Stimulated activated CD4-positive, alpha-beta T cell treated with anti-CD3 and anti-CD28 coated beads, Interleukin-1b, Interleukin-23, amount 100 ng/mL, for 24 hours (primary cell): ENCODE results near the gene CPNE5.

ENCODE experiments used
- DNase-seq, 4 experiments: peaks; one replicate each; pipeline ENCODE4 v3.0.0-alpha.2; 2020; ENCODE audit warnings: low read depth in 4 of 4, low spot score in 1 of 4

Gene CPNE5

DNA sequence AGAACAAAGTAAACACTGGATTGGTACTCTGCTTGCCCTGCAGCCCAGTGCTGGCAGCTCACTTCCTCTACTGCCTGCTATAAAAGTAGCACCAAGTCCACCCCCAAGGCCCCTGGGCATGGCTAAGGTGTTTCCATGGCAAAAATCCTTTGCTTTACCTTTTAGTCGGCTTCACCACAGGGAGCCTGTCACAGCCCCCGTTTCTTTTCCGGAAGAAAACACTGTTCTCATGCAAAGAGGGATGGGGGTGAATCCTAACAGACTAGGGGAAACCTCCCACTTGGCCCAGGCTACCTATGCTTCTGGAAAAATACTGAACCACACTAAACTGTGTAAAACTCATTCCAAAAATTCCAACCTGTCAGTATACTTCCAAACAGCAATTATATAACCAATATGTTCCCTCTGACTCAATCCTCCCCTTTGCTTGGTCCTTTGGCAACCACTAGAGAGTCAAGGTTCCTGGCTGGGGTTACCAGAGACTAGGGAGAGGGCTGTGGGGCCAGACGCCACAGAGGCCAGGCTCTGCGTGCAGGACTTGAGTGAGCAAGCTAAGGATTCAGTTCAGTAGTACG, 19.2 kb upstream of the CPNE5 start:
- DNase-seq, result no peak

DNA sequence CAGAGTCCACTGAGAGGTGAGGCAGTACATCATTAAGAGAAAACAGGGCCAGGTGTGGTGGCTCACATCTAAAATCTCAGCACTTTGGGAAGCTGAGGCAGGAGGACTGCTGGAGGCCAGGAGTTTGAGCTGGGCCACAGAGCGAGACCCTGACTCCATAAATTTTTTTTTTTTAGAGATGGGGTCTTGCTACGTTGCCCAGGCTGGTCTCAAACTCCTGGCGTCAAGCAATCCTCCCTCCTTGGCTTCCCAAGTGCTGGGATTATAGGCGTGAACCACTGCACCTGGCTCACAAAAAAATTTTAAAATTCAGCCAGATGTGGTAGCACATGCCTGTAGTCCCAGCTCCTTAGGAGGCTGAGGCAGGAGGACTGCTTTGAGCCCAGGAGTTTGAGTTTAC, 18.1 kb upstream of the CPNE5 start:
- no peak for DNase-seq

DNA sequence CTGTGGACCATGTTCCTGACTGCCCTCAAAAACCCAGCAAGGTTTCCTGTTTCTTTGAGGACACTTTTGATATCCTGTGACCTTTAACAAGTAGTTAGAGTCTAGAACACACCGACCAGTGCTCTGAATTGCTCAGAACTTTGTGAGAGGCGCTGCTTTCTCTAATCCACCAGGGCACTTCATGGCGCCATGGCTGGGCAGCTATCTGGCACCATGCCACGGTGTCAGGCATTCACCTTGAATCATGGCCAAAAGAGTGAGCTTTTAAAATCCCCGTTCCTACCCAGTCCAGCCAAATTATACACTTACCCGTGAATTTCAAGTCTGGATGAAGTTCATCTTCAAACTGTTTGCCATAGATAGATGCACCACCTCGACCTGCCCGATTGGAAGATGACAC, 17.0 kb upstream of the CPNE5 start:
- no peak for DNase-seq

DNA sequence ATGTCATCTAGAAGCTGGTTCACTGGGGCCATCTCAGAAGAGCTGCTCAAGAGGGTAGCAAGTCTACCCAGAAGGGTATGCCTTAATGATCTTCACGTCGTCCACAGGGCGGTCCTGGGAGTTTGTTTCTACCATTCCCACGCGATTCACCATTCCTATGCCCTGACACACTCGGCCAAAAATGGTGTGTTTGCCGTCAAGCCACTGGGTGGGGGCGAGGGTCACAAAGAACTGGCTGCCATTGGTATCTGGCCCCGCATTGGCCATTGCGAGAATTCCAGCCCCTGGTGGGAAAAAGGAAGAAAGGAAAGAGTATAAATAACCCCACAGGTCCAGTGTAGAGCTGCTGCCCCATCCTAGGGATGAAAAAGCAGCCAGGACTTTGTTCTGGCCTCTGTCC, 16.5 kb upstream of the CPNE5 start:
- DNase-seq, result no peak

DNA sequence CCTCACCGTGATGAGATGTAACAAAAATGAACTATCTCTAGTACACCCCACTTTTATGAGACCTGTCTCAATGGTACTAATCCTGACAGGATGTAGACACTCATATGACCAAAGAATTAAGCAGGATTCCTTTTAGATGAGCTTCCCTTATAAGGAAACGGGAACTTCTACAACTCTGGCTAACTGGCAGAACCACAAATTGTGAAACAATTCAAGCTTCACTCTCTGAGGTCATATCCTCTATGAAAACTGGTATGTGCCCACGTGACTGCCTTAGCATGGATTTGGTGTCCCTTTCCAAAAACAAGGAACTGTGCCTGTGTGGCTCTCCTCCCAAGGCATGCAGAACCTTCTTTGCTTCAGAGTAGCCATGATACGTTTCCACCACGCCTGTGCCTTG, 14.1 kb upstream of the CPNE5 start:
- DNase-seq, result no peak

DNA sequence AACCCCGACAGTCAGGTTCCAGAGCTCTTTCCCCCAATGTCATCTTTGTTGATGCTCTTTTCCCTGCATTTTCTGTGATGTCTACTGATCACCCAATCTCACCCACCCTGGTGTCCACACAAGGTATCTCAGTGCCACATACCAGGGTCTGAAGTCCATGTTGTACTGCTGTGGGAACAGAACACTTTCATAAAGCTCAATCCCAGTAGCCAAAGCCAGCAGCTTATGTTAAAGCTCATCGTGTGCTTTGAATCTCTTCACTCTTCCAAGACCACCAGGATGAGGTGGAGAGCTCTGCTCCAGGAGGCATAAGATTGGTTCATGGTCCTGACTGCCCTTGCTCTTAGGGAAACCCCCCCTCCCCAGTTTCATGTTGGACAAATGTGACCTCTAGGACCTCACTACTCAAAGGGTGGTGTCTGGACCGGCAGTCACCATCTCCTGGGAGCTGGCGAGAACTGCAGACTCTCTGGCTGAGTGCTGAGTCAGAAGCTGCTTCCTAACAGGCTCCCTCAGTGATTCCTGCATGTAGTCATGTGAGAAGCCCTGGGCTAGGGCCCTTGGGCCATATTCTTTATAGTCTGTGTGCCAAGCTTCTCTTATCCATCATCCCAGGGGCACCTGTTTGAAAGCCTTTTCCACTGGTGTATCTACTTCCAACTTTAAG, 13.4 kb upstream of the CPNE5 start:
- DNase-seq, result no peak

DNA sequence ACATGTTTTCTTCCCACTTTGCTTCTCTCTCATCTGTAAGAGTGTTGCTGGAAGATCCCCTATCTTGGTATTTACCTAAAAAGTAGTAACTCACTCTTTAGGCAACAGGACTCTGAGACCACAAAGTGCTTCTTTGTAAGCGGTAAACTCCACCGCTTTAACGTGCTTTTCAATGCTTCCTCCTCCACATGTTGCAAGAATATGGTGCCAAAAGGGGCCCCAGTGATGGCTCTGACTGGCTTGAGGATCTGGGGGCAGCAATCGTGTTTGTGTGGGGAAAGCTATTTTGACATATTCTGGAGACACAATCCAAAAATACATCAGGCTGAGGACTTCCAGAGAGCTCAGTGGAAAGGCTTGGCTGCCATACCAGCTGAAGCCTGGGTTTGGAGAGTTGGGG, 12.4 kb upstream of the CPNE5 start:
- DNase-seq, result no peak

DNA sequence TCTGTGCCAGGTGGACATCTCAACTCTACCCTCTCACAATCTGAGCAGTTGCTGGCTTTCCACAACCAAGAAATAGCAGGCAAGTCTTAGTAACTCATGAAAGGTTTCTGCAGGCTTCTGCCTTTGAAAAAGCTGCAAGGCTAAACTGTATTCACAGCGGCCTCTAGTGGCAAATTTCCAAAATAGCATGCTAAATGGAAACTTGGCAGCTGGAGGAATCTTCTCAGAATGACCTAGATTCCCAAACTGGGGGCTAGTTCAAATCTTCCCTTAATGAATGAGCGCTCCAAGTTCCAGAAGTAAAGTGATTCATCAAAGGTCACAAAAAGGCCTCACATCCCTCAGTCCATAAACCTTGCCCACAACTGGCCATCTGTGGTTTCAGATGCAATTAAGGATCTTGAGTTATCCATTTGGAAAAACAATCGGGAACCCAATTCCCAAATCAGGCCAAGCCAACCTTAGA, 11.9 kb upstream of the CPNE5 start:
- no peak for DNase-seq

DNA sequence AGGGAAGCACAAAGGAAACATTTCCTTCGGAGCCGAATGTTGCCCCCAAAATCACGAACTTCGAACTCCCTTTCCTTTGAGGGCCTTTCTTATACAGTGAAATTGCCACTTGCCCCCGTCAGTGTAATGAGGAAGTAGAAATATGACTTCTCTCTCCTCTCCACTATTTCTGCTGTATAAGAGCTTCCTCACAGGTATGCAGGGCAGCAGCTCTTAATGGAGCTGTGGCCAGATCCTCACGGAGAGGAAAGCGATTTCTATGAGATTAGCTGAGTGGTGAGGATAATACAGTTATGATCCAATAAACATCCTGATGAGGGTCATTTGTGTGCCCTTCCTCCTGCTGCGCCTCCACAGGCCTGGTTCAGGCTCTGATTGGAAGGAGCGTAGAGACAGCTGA, 10.8 kb upstream of the CPNE5 start:
- DNase-seq, result no peak

DNA sequence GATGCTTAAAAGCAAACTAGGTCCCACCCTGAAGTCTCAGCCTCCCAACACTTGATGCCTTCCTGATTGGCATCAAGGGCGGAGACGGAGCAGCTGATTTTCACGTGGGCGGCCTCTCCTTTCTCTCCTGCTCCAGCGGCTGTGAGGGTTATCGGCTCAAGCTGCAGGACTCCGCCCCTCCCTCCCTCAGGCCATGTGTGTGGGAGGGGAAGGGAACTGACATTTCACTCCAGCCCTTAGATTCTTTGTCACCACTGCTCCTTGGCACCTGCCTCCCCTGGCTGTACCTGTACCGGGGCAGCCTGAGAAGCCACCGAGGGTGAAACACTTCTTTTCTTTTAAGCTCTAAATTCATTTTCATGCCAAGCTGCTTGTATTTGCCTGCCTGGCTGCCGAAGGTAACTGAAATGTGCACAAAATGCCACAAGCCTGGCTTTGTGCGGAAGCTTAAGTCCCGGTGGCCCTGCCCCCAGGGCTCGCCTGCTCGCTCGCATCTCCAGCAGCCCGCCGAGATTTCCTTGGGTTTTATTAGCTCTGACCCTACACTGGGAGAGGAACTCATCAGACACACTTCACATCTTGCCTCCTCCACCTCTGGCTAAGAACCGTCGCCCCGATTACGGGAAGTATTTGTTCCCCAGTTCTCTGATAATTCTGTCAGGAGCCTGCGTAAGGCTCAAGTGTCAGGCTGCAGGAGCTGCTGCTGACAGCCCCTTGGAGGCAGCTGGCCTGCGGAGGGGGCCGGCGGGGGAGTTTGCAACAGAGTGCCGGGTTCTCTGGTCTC, 9.6 kb upstream of the CPNE5 start:
- DNase-seq, result no peak

DNA sequence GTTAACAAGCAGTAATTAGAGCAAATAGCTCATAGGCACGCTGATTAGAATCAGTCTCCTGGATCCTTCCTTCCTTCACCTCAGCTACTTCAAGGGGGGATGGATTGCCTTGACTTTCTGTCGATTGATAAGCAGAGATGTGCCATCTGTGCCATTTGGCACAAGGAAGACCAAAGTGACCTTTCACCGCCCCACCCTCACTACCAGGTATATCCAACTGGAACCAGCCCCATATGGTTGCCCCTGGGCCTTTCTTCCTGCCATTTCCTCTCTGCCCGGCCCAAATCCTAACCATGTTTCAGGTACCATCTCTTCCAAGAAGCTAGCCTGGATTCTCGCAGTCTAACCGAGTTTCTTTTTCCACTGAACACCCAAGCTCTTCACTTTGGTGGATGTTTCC, 8.7 kb upstream of the CPNE5 start:
- DNase-seq, result no peak

DNA sequence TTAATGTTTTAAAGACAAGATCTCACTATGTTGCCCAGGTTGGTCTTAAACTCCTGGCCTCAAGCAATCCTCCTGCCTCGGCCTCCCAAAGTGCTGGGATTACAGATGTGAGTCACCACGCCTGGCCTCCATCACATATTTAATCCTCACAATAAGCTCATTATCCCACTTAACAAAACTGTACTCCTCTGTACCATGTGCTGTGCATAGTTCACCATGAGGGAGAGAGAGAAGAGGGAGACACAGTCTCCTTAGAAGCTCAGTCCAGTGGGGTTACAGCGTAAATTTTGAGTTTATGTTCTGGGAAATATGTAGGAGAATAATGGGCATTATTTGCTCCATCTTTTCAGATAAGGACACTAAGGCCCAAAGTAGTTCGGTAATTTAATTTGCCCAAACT, 7.9 kb upstream of the CPNE5 start:
- DNase-seq, result no peak

DNA sequence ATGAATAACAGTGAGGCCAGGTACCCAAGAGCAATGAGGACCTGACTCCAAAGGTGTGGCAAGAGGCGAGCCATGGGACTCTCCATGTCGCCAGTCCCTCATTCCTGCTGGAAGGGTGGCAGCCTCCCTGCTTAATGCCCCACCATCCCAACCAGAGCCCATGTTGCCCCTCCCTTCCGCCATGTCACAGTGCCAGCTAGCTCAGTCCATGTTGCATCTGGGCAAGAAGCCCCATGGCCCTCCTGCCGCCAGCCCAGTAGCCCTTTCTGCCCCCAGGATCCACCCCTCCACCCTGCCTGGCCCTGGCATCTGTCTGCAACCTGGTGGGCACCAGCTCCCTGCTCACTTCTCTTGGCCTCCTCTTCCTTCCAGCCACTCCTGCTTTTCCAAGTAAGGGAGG, 6.0 kb upstream of the CPNE5 start:
- DNase-seq, result no peak

DNA sequence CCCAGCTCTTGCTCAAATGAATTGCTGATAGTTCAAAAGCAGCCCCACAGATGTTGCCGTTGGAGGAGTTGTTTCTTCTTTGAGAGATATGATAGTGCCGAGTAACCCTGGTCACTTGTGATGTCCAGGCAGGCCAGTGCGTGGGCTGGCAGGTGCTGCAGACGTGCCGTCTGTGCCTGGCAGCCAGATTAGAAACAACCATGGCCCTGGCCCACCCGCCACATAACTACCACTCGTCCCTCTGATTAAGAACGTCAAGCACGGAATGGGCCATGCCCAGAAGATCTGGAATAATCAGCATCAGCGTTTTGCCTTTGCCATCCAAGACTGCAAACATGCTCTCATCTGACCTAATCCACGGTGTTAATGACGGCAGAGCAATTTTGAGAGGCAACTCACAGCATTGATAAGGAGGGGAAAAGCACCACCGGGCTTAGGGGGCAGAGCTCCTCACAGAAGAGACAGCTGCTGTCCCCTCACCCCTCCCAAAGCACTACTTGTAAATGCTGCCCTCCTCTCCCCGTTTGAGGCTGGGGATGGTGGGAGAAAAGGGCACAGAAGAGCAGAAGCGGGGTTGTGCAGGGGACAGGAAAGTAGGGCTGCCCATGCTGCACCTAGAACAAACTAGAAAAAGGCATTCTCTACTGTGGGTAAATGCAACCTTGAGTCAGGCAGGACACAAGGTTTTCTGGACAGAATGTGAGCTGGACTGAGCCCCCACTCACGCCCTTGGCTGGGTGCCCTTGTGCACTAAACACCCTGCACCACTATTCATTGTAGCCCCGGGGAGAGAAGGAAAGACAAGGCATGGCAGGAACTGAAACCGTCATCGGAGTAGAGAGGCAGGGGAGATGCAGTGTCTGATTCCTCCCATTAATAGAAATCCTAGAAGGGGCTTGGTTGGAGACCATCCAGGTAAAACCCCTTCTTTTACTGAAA, 5.3 kb upstream of the CPNE5 start:
- DNase-seq, result no peak

DNA sequence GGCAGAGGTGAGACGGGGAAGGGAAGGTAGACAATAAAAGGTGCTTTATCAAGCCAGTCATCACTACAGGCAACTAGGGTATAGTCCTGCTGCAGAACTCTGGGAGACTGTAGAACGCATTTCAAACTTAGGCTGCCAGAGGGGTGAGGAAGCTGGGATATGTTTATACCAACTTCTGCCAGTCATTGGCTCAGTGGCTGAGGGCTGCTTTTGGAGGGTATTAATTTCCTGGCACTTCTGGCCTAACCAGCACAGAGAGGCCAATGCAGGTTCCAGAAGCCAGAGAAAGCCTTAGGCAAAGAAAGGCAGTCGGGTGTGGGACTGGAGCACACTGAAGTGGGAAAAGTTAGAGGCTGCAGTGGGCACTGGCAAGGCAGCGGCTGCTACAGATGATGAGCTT, 3.9 kb upstream of the CPNE5 start:
- DNase-seq, result no peak

DNA sequence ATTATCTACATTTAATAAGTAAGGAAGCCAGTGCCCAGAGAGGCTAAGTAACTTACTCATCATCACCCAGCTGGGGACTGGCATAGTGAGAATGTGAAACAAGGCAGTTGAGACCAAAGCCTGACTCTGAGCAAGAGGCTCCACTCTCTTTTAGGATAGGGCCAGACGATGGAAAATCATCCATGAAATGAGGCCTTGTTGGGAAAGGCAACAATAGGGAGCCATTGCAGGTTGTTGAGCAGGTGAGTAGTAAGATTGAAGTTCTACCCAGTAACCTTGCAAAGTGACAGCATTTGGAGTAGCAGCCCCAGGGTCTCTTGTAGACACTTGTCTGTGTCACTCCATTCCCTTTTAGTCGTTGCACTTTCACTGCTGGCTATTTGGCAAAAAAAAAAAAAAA, 2.5 kb upstream of the CPNE5 start:
- DNase-seq, result no peak

DNA sequence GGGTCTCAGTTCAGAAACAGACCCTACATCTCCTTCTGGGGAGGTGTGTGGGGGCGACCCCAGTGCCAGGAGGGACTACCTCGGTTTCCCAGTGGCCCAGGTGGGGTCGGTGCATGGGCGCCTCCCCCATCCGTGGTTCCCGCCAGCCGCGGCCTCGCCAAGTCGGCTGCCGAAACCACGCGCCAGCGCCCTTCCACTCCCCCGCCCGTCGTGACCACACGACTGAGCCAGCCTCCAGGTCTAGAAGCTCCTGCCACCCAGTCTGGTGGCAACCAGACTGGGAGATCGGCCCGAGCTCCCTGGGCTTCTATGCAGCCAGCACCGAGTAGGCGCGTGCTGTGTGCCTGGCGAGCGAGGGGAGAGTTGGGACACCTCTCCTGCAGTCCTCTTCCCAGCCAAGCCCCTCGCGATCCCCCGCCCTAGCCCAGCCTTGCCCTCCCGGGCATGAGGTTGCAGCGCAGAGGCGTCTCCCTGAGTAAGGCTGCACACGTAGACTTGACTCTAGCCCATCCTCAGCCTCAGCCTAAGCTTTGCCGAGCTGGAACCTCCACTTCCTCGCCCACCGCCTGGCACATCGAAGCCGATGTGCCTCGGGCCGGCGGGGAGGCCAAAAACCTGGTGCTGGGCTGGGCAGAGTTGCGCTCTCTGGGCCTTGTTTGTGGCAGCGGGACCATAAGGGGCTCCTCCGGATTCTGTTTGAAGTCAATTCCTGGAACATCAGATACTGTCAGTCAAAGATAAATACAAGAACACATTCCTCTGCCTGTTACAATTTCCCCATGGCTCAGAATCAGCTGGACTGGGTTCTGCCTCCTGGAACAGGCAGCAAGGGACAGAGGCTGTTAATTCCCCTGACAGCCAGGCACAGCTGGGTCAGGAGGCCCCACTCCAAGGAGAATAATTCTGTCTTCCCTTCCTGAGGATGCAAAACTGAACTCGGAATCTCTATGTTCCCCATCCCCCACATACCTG, 1.5 kb upstream of the CPNE5 start:
- DNase-seq, result no peak

DNA sequence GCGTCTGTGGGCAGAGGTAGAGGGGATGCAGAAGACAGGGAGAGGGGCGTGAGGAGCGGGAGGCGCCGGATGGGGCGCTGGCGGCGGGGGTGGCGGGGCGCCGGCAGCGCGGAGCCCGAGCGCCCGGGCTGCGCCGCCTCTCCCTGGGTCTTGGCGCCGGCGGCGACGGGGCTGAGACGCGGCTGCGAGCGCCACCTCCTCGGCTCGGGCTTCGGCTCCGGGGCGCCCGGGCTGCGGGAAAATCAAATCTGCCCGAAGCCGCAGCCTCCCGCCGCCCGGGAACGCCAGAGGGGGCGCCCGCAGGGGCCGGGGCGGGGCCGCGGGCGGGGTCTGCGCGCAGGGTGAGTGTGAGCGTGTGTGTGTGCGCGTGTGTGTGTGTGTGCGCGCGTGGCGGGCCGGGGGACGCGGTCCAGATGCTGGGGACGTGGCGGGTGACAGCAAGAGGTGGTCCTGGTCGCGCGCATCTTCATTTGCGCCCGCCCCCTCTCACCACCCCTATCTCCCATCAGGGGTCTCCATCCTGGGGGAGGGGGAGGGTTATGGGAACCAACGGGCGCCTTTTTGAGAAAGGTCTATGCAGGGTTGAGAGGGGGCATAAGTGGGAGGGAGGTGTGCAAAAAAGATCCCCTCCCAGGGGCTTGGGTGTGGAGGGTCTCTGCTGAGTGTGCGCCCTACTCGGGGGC, 646 bp upstream of the CPNE5 start:
- DNase-seq, result peak in 3 of 4 experiments; percentile 10 to 39 (median 17)

DNA sequence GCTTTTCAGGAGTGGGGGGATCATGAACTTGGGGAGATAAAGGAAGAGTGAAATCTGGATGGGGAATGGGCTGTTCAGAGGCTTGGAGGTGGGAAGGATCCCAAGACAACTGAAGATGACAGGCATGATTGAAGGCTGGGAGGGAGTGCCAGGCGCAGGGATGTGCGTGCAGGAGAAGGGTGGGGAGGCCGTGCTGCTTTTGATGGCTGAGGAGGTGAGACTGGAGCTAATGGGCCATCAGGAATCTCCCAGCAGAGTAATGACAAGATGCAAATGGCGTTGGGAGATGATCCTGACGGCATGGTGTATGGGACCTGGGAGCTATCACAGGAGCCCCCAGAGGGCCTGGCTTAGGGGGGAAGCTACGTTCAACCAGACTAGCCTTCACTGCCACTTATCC, 1.6 kb downstream of the CPNE5 start:
- no peak for DNase-seq

DNA sequence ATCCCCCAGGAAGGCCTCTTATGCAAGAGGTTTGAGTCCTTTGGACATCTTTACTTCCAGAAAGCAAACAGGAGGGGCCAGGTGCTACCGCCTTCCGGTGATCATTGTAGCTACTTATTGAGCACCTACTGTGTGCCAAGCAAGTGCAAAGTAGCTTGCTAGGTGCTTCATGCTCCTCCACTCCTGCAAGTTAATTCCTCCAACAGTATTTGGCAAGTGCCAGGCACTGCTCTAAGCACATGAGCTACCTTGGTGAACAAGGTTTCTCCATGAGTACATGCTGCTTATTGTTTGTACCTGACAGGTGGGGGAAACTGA, 2.3 kb downstream of the CPNE5 start:
- DNase-seq, result no peak
